HG03432 (cell line): ENCODE data around the gene KRTAP4-3.
"Not testable (repeated sequence)": the region's sequence is repeated elsewhere in the genome, so short reads cannot be mapped to it uniquely, and the experiment has no call there.

ENCODE experiments used
- ATAC-seq: cut with Tn5 transposase; IDR thresholded peaks from one replicate; pipeline ENCODE4 v1.9.1; 2021; ENCODE audit warnings: mild to moderate bottlenecking, moderate library complexity; ENCODE audit not compliant: unreplicated experiment

KRTAP4-3 gene

GRCh38 chr17:41153856-41154255 is 14.2 kb downstream of the KRTAP4-3 start:
- no peak for ATAC-seq

- no peak for ATAC-seq
These were observed 16.5 kb downstream of the KRTAP4-3 start for GRCh38 chr17:41151525-41151924.

- ATAC-seq, result no peak
These were observed 18.0 kb downstream of the KRTAP4-3 start for GRCh38 chr17:41150026-41150425.

- no peak for ATAC-seq
These were observed 18.4 kb downstream of the KRTAP4-3 start, which contains the start of gene KRTAP4-5 for GRCh38 chr17:41149652-41149985. TSS of gene KRTAP4-5 (minus strand) at chr17:41149825. CDS start at chr17:41149767, 58 bp downstream.

- ATAC-seq, result not testable (repeated sequence)
These were observed 18.9 kb downstream of the KRTAP4-3 start for GRCh38 chr17:41148971-41149651.

- no peak for ATAC-seq
These were observed 20.4 kb downstream of the KRTAP4-3 start for GRCh38 chr17:41147531-41148204.

- ATAC-seq, result no peak
These were observed 22.8 kb downstream of the KRTAP4-3 start for GRCh38 chr17:41145261-41145660.

GRCh38 chr17:41144846-41145245 is 23.2 kb downstream of the KRTAP4-3 start:
- ATAC-seq, result no peak

- no peak for ATAC-seq
These were observed 26.7 kb downstream of the KRTAP4-3 start for GRCh38 chr17:41141361-41141760.

- ATAC-seq, result no peak
These were observed 27.5 kb downstream of the KRTAP4-3 start, which contains the start of gene KRTAP4-6 for GRCh38 chr17:41140360-41141131. TSS of gene KRTAP4-6 (minus strand) at chr17:41140544. CDS start at chr17:41140487, 57 bp downstream.

- ATAC-seq, result not testable (repeated sequence)
These were observed 28.2 kb downstream of the KRTAP4-3 start for GRCh38 chr17:41139865-41140264.

- no peak for ATAC-seq
These were observed 33.9 kb downstream of the KRTAP4-3 start for GRCh38 chr17:41133880-41134735.

GRCh38 chr17:41131979-41132378 is 36.0 kb downstream of the KRTAP4-3 start:
- ATAC-seq, result no peak

- no peak for ATAC-seq
These were observed 40.6 kb downstream of the KRTAP4-3 start for GRCh38 chr17:41127371-41127770.

GRCh38 chr17:41126412-41126811 is 41.6 kb downstream of the KRTAP4-3 start:
- no peak for ATAC-seq

GRCh38 chr17:41125064-41125463 is 43.0 kb downstream of the KRTAP4-3 start:
- ATAC-seq, result no peak

- not testable (repeated sequence) for ATAC-seq
These were observed 44.0 kb downstream of the KRTAP4-3 start, which contains the start of gene KRTAP4-12 for GRCh38 chr17:41123991-41124371. TSS of gene KRTAP4-12 (minus strand) at chr17:41124182. CDS start at chr17:41124122, 60 bp downstream.

- not testable (repeated sequence) for ATAC-seq
These were observed 44.6 kb downstream of the KRTAP4-3 start for GRCh38 chr17:41123292-41123990.

- ATAC-seq, result no peak
These were observed 46.3 kb downstream of the KRTAP4-3 start for GRCh38 chr17:41121742-41122141.
